ENCODE results near the gene BNIP5. TPM values are rescaled to one million over a fixed set of nuclear protein-coding genes. Genes with fewer than 3 reads are reported as not detected.

Gene BNIP5
- total RNA-seq, 1 experiment from 2014 or later = not detected

DNA sequence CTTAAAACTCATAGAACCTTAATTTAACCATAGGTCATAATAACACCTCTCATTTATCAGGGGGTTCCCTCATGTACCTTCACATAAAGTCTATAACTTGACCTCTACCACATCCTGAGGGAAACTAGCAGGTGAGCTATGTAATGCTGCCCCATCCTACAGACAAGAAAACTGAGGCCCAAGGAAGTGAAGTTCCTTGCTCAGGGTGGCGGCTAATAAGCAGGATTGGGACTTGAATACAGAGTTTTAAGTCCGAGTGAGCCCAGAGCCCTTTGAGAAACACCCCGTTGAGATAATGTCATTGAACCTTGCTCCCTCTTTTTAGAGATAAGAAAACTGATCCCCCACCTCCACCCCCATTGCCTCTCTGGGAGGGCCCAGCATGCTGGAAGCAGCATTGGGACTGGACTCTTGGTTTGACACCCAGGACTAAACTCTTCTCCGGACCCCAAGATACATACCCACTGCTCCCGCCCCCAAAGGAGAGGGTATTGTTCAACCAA lies 429 bp downstream of the BNIP5 start:
- Histone ChIP-seq H3K36me3 (ENCODE audit: insufficient read depth, low read length, poor library complexity, severe bottlenecking) (no peaks in the 10 kb centered on the region), H3K4me3 (ENCODE audit: low read depth, low read length, poor library complexity, severe bottlenecking) (no peak overlapping the region), H3K4me1 (ENCODE audit: insufficient read depth, low read length, poor library complexity, severe bottlenecking) (no peaks in the 10 kb centered on the region), H3K27ac (ENCODE audit: low read depth, low read length, poor library complexity, severe bottlenecking) (no peak overlapping the region), H3K9me3 (ENCODE audit: low read depth, low read length, poor library complexity, severe bottlenecking) (no peaks in the 10 kb centered on the region), H3K27me3 (replicated peaks; ENCODE audit: insufficient read depth, low read depth, low read length, poor library complexity) (peaks cover 3% of the 10 kb centered on the region)
- ChIA-PET POLR2A (ENCODE audit: low non-redundant PET) (no interaction called here), CTCF (no interaction called here)
- no peak for TF ChIP-seq CTCF (conservative IDR thresholded peaks at IDR 0.05; ENCODE audit: low read depth, low read length)
- intact Hi-C loops (cut with micrococcal nuclease; ENCODE audit: unreplicated experiment) = no loop called here
- DNase-seq (ENCODE audit: low spot score) = no peak
- BruUV-seq (replicated peaks) = no TSS peak

DNA sequence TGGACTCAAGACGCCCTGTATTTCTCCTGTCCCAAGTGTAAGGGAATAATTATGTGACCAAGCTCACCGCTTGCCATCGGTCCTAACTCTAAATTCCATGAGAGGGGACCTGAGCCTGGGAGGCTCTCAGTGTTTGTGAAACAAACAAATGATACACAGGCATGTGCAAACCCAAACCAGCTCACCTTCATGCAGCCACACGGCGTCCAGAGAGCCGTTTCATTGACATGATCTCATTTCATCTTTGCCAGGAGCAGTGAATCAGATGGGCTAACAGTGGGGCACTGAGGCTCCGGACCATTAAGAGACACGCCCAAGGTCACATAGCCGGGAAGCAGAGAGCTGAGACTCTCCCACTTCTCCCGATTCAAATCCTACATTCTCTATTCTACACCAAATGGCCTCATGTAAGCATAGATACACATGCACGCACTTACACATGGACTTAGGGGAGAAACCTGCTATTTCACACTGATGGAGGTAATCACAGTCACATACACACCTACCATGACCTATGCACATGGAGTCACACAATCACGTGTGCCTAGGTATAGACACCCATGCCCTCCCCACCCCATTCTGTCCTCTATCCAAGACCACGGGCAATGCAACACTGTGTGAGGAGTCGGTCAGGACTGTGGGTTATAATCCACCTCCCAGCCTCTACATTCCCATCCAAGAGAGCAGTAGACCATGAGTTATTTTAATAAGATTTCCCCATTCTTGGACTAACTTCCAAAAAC lies 1.1 kb downstream of the BNIP5 start:
- no peak for DNase-seq (ENCODE audit: low spot score)
- CTCF ChIA-PET = no interaction called here
- POLR2A ChIA-PET (ENCODE audit: low non-redundant PET) = no interaction called here
- Histone ChIP-seq H3K9me3 (ENCODE audit: low read depth, low read length, poor library complexity, severe bottlenecking) (no peaks in the 10 kb centered on the region), H3K4me1 (ENCODE audit: insufficient read depth, low read length, poor library complexity, severe bottlenecking) (no peaks in the 10 kb centered on the region), H3K4me3 (ENCODE audit: low read depth, low read length, poor library complexity, severe bottlenecking) (no peak overlapping the region), H3K27ac (ENCODE audit: low read depth, low read length, poor library complexity, severe bottlenecking) (no peak overlapping the region), H3K36me3 (ENCODE audit: insufficient read depth, low read length, poor library complexity, severe bottlenecking) (no peaks in the 10 kb centered on the region), H3K27me3 (replicated peaks; ENCODE audit: insufficient read depth, low read depth, low read length, poor library complexity) (peaks cover 3% of the 10 kb centered on the region)
- no TSS peak for BruUV-seq (replicated peaks)
- intact Hi-C loops (cut with micrococcal nuclease; ENCODE audit: unreplicated experiment) = no loop called here
- TF ChIP-seq EZH2 (IDR thresholded peaks at IDR 0.05; ENCODE audit: borderline replicate concordance, low read depth, low read length, poor library complexity, severe bottlenecking) (no peak), CTCF (conservative IDR thresholded peaks at IDR 0.05; ENCODE audit: low read depth, low read length) (no peak)

DNA sequence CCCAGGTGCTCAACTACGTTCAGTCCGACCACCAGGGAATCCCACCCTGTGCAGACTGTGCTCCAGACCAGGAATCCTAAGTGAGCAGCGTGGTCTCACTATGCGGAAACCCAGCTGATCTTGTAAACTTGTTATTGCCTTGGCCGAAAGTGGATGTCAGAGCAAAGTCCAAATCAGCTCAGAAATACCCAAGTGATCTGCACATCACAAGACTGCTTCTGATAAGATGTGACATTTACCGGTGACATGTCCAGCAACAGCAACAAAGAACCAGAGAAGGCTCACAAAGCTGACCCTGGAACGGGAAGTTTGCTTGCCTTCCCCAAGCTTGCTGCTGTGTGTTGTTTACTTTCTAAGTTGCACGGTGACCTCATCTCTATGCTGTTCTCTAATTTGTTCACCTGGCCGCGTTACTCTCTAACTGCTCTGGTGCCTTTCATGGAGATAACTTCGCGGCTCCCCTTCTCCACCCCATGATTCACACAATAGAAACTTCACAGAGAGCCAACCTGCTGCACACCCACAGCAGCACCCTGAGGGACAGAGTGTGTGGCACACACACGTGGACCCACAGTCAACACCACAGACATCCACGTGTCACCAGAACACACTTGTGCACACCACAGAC lies 1.7 kb downstream of the BNIP5 start:
- CTCF ChIA-PET = interaction anchor here (0.7 kb wide), 1 partner anchor 49 kb away, joined by 3 read pairs; no protein-coding TSS in a partner anchor
- intact Hi-C loops (cut with micrococcal nuclease; ENCODE audit: unreplicated experiment) = no loop called here
- Histone ChIP-seq H3K4me1 (ENCODE audit: insufficient read depth, low read length, poor library complexity, severe bottlenecking) (no peaks in the 10 kb centered on the region), H3K4me3 (ENCODE audit: low read depth, low read length, poor library complexity, severe bottlenecking) (no peak overlapping the region), H3K27me3 (replicated peaks; ENCODE audit: insufficient read depth, low read depth, low read length, poor library complexity) (peaks cover 3% of the 10 kb centered on the region), H3K9me3 (ENCODE audit: low read depth, low read length, poor library complexity, severe bottlenecking) (no peaks in the 10 kb centered on the region), H3K27ac (ENCODE audit: low read depth, low read length, poor library complexity, severe bottlenecking) (no peak overlapping the region), H3K36me3 (ENCODE audit: insufficient read depth, low read length, poor library complexity, severe bottlenecking) (no peaks in the 10 kb centered on the region)
- BruUV-seq (replicated peaks) = no TSS peak
- POLR2A ChIA-PET (ENCODE audit: low non-redundant PET) = no interaction called here
- TF ChIP-seq EZH2 (IDR thresholded peaks at IDR 0.05; ENCODE audit: borderline replicate concordance, low read depth, low read length, poor library complexity, severe bottlenecking) (no peak), CTCF (conservative IDR thresholded peaks at IDR 0.05; ENCODE audit: low read depth, low read length) (no peak)
- no peak for DNase-seq (ENCODE audit: low spot score)
